DMS53 (cell line): ENCODE results near the gene PDHX.

ENCODE experiments used
- DNase-seq: peaks from one replicate; lab custom pipeline; 2025; lab: John Stamatoyannopoulos, UW

PDHX gene

GRCh38 chr11:34994854-34995253 lies 78.4 kb downstream of the PDHX start:
- no peak for DNase-seq

DNA sequence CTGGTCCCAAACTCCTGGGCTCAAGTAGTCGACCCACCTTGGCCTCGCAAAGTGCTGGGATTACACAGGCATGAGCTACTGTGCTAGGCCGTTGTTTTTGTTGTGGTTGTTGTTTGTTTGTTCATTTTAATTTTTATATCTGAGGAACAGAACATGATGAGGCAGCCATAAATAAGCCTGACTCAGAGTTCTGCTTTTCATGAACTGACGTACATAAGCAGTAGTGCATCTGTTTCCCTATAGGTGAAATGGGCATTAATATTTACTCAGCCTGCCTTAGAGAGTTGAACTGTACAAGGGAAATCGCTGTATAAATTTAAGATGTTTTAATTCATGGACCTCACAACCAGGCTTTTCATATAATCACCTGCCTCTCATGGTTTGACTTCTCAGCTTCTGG lies 80.5 kb downstream of the PDHX start:
- DNase-seq = no peak

- DNase-seq = peak; percentile 27
Observed at GRCh38 chr11:34997952-34998528, 81.6 kb downstream of the PDHX start.

GRCh38 chr11:34999453-34999852 lies 83.0 kb downstream of the PDHX start:
- no peak for DNase-seq

- no peak for DNase-seq
Observed at GRCh38 chr11:35003186-35003585, 86.8 kb downstream of the PDHX start.

GRCh38 chr11:35003658-35004057 lies 87.2 kb downstream of the PDHX start:
- no peak for DNase-seq

GRCh38 chr11:35005141-35005780 lies 88.8 kb downstream of the PDHX start:
- DNase-seq = peak; percentile 50

- no peak for DNase-seq
Observed at GRCh38 chr11:35006389-35007128, 90.1 kb downstream of the PDHX start.

- no peak for DNase-seq
Observed at GRCh38 chr11:35007277-35007676, 90.9 kb downstream of the PDHX start.

DNA sequence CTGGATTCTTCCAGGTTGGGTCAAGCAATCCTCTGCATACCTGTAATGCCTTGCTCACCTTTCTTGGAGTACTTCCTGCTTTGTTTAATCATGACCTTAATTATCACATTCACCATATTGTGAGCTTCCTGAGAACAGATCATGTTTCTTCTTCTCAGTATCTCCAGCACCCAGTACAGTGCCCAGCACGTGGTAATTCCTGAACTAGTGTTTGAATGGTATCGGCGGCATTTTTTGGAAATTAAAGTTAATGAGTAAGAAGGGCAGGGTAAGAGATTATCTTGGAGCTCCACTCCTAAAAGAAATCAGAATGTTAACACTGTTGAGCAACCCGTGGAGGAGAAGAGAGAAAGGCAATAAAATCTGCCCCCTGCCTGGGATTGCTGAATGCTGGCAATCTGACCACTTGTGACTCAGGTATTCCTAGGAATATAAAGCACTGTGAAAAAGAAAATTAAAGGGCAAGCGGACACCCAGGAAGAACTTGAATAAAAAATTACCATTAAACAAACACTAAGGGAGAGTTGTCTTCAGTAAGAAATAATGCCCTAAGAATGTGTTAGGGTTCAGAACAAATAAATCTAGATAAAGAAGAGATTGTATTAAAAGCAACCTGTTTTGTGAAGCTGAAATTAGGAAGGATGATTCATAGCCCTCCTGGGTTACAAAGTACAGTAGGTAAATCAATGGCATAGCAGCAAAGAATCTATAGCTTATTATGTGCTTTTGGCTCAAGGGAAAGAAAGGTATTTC lies 92.9 kb downstream of the PDHX start:
- no peak for DNase-seq

DNA sequence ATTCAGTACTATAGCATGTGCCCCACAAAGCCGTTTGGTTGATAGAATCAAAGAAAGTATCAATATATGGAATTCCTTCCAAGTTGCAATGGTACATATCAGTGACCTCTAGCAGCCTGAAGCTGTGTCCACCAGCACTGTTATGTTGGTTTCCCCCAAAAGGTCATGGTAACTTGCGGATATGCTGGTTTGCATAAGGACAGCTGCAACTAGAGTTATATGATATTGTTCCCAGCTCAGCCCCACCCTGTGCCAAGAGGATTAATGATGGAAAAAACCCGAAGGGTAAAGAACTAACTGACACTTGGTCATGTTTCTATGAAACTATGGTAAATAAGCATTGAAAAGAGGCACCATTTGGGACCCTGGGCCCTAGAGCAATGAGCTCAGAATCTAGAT lies 93.5 kb downstream of the PDHX start:
- no peak for DNase-seq

DNA sequence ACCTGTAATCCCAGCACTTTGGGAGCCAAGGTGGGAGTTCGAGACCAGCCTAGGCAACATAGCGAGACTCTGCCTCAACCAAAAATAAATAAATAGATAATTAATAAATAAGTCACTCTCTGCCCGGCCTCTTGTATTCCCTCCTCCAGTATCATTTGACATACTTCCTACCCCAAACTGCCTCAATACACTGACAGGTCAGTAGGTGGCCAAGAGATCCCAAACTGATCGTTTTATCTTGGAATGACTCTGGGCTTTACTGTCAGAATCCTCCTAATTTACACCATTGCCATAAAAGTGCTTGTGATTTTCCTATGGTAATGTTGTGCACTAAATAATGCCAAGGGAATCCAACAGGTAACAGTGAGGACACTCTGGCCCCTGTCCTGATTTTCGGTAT lies 94.2 kb downstream of the PDHX start:
- no peak for DNase-seq

DNA sequence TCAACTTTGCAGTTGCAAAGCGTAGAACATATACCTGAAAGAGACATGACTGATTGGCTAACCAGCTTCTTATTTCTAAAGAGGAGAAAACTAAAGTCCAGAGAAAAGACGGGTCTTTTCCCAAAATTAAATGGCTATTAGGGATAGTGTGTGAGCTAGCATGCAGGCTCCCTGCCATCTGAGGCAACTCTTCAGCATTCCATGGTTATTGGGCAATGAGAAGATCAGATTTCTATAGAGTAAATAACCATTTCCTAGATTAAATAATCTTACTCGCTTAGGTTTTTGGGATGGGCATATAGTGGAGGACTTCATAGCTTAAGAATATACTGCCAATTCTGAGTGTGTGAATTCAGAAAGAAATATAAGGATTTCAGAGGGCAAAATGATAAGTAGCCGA lies 95.0 kb downstream of the PDHX start:
- DNase-seq = no peak

DNA sequence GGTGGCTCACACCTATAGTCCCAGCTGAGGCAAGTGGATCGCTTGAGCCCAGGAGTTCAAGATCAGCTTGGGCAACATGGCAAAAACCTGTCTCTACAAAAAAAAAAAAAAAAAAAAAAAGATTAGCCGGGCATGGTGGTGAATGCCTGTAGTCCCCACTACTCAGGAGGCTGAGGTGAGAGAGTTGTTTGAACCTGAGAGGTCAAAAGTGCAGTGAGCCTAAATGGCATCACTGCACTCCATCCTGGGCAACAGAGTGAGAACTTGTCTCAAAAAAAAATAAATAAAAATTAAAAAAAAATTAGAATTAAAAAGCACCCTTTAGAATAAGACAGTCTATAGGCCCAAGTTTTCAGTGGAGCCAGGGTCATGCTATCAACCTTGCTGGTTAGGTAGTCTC lies 95.5 kb downstream of the PDHX start:
- no peak for DNase-seq

DNA sequence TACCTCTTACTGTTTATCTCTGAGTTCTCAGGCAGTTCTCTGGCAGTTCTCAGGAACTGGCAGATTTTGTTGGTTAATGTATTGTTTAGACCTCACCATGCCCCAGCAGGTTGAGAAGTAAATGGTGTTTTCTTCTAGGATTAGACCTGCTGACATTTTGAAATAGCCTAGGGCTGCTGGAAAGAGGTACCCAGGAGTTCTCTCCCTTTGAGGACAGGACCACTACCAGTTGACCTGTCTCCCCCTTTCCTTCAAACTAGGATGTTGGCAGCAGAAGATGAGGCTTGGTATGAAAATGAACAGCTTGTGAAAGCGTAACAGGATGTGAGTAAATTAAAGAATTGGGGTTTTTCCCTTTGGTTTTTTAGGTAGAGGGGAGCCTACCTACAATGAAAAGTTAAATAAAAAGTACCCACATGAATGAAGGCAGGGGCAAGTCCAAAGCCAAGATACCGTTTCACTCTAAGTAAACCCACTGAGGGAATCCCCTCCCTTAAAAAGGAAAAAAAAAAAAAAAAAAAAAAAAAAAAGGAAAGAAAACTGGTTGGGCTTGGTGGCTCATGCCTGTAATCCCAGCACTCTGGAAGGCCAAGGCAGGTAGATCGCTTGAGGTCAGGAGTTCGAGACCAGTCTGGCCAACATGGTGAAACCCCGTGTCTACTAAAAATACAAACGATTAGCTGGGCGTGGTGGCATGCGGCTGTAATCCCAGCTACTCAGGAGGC lies 96.2 kb downstream of the PDHX start:
- no peak for DNase-seq

DNA sequence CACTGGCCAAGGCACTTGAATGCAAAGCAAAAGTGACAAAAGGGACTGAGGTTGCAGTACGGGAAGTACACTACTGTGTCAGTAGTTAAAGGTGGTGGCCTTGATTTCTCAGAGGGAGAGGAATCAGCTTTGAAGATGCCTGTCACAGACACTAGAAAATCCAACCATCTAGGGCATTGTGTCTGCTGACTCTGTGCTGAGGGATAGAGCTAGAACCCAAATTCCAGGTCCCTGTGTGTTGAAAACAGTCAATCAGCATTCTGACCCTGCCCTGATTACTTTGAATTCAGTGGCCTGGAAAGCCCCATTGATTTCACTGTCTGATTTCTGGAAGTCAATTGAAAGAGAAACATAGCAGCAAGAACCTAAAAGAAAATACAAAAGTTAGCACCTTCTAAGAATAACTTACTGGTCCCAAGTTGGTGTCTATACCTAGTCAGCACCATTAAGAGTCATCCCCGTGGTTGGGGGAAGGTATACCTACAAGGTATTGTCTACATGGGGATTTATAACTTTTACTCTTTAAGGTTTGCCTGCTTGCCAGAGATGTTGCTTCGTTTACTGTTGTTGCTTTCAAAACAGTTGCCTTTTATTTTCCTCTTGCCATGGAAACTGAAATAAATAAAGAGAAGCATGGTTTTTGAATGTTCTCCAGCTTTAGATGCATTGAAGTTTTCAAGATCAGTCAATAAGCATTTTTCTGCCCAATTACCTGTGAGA lies 97.3 kb downstream of the PDHX start:
- DNase-seq = peak; percentile 9

- no peak for DNase-seq
Observed at GRCh38 chr11:35014346-35014745, 97.9 kb downstream of the PDHX start.

DNA sequence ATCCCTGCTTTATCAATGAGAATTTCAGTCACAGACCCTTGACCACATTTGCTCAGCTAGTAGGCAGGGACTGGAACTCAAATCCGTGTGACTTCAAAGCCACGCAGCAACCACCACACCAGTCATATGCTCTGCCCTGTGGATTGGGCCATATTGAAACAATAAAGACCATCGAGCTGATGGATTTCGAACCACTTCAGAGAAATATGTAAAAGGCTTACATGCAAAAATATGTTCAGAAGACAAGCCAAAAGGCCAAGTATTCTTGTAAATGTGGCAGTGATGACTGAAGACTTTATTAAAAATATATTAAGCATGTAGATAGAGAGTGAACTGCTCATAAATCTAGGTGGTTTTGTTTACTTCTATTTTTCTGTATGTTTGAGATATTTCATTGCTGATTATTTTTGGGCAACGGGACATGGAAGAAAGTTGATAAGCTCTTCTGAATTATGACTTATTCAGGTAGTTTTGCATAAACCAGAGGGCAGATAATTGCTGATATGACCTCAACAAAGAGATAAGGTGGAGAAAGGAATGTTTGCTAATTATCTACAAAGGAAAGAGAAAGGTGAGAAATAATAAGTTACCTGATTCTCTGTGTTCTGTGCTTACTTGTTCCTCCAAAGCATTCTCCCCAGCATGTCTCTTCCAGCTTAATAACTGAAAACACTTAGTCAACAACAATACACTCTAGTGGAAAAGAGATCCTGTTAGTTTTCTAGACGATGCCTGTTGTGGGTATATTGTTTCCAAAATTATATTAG lies 99.4 kb downstream of the PDHX start:
- no peak for DNase-seq

DNA sequence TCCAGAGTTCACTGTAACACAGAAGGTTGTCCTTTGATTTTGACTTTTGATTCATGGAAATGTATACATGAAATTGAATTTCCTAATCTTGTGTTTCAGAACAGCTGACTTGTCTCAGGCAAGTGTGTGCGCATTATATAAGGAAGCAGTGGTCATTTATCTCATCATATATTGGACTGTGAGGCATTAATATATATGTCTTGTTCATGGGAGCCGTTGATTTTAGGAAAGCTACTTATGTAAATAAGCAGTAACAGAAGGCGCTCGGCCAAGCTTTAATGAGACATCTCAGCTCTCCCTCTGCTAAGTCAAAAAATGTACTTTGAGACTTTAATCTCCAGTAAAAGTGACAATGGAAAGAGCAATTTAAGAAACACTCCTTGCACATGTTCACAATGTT lies 100.5 kb downstream of the PDHX start:
- no peak for DNase-seq

GRCh38 chr11:35017528-35018342 lies 101.3 kb downstream of the PDHX start:
- no peak for DNase-seq
